Body of pancreas (tissue), 4 donors: ENCODE measurements around the gene C5. TPM values are rescaled to one million over a fixed set of nuclear protein-coding genes. Genes with fewer than 3 reads are reported as not detected.

ENCODE experiments used
- ATAC-seq: fragments of 150-250 bp; one replicate; pipeline ENCODE4 v1.9.1; 2016
- DNase-seq, 4 donors: peaks; one replicate each; pipeline ENCODE4 v3.0.0-alpha.2; 2019
- H3K27ac ChIP-seq, 4 donors: fragments of 200-600 bp; sonication (generic); 1 replicate in 3 of 4; 2 replicates in 1 of 4; pipeline versions ENCODE4 v1.5.1 to v1.6.1; 2016 to 2019; ENCODE audit warnings: mild to moderate bottlenecking in 1 of 4, mixed read lengths in 1 of 4, moderate library complexity in 1 of 4
- H3K27me3 ChIP-seq, 2 donors: fragments of 200-600 bp; sonication (generic); one replicate each; pipeline ENCODE4 v1.6.0; 2016; ENCODE audit warnings: mild to moderate bottlenecking in 1 of 2
- H3K36me3 ChIP-seq, 2 donors: fragments of 200-600 bp; sonication (generic); replicated peaks in 1 of 2; 2 replicates each; pipeline ENCODE4 v1.5.1; 2016; ENCODE audit warnings: low read depth in 2 of 2; ENCODE audit not compliant: insufficient read depth in 1 of 2
- H3K4me1 ChIP-seq: fragments of 200-600 bp; sonication (generic); one replicate; pipeline ENCODE4 v1.6.0; 2016
- H3K4me3 ChIP-seq, 2 donors: fragments of 200-600 bp; sonication (generic); 1 replicate in 1 of 2; 2 replicates in 1 of 2; pipeline ENCODE4 v1.5.1; 2016 to 2019
- H3K9me3 ChIP-seq, 3 donors: fragments of 200-600 bp; sonication (generic); 1 replicate in 2 of 3; 2 replicates in 1 of 3; pipeline ENCODE4 v1.5.1; 2016
- CTCF ChIP-seq, 7 experiments: fragments of 450-650 bp in 4 of 7; fragments of 200-600 bp in 3 of 7; sonication (generic) in 3 of 7; IDR thresholded peaks; one replicate each; pipeline ENCODE4 v1.5.1; 2016 to 2019; ENCODE audit warnings: antibody characterized with exemption in 7 of 7
- POLR2A ChIP-seq, 3 donors: fragments of 450-650 bp; IDR thresholded peaks; one replicate each; pipeline ENCODE4 v1.6.1; 2016; ENCODE audit warnings: antibody characterized with exemption in 3 of 3, mild to moderate bottlenecking in 2 of 3
- WGBS, 2 donors: methylation state at CpG; one replicate each; pipeline ENCODE4 v1.1.5; 2017; 5-methylcytosine and 5-hydroxymethylcytosine counted together
- intact Hi-C: fragments of 100-400 bp; cut with DNase I; formaldehyde crosslinking; loops from one replicate; pipeline ENCODE4 v1.15.1; 2023
- total RNA-seq, 2 donors: library from RNA; depleted of rRNA; stranded (reverse); fragments of >200 nt; gene quantifications; one replicate each; pipeline ENCODE4 v1.1.0, GENCODE V29; 2016

The C5 gene
- total RNA-seq, 2 donors from 2014 or later = 7.3 to 16.1 TPM

- WGBS, 2 donors = 91 to 93% methylated on average over 3 of the region's 3 CpGs
- intact Hi-C loops = loop anchor here (10.0 kb wide), 1 partner anchor 74 kb away; the partner anchor contains the start of gene C5
- TF ChIP-seq POLR2A (IDR thresholded peaks at IDR 0.05) (no peak), CTCF (IDR thresholded peaks at IDR 0.05) (no peak)
Measured at GRCh38 chr9:120980951-120981350, 69.1 kb downstream of the C5 start.

DNA sequence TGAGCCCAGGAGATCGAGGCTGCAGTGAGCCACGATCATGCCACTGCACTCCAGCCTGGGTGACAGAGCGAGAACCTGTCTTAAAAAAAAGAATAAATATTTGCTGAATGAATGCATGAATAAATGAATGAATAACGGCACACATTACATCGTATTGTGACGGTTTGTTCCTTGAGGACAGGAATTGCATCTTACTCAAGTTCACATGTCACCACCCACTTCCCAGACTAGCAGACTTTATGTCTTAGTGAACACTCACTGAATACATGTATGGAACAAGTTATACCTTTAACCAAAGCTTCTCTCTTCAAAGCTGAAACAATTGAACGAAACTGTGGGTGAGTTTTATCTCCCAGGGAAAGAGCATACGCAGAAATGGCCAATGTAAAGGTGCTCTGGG is 70.3 kb downstream of the C5 start:
- Histone ChIP-seq H3K9me3 (no peaks in the 10 kb centered on the region), H3K36me3 (peaks cover 0 to 2% of the 10 kb centered on the region in 2 donors), H3K27me3 (no peaks in the 10 kb centered on the region), H3K27ac (no peak overlapping the region), H3K4me1 (no peaks in the 10 kb centered on the region), H3K4me3 (no peak overlapping the region)
- ATAC-seq (no peak), DNase-seq (no peak)
- WGBS, 2 donors = 87 to 88% methylated on average over 8 of the region's 8 CpGs
- intact Hi-C loops = loop anchor here (10.0 kb wide), 2 partner anchors 65 to 75 kb away; partner anchors contain the start of gene C5
- no peak for TF ChIP-seq CTCF (IDR thresholded peaks at IDR 0.05)
- TF ChIP-seq POLR2A (IDR thresholded peaks at IDR 0.05) = no peak

More at GRCh38 chr9:120980951-120981350, 69.1 kb downstream of the C5 start:
- no peaks in the 10 kb centered on the region for H3K27me3 ChIP-seq
- no peaks in the 10 kb centered on the region for H3K4me1 ChIP-seq
- DNase-seq = no peak
- no peak overlapping the region for H3K4me3 ChIP-seq
- no peak for ATAC-seq
- H3K27ac ChIP-seq = no peak overlapping the region
- H3K9me3 ChIP-seq = no peaks in the 10 kb centered on the region
- H3K36me3 ChIP-seq = peaks cover 0 to 2% of the 10 kb centered on the region in 2 donors

DNA sequence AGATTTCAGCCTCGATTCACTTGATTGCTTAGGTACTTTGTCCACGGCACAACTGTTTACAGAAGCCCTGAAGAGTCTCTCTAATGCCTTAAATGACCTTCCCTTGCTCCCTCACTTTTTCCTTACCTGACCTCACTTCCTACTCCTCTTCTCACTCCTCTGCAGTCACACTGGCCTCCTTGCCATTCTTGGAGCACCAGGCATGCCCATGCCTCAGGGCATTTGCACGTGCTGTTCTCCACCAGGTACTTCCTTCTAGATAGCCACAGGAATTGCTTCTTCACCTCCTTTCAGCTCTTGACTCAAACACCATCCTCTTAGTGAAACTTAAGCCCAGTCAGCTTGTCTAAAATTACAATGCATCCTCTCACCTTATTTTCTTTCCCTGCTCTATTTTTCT is 71.1 kb downstream of the C5 start:
- no peaks in the 10 kb centered on the region for H3K4me1 ChIP-seq
- no peaks in the 10 kb centered on the region for H3K27me3 ChIP-seq
- no peak overlapping the region for H3K4me3 ChIP-seq
- intact Hi-C loops = loop anchor here (10.0 kb wide), 1 partner anchor 64 kb away; no protein-coding TSS in a partner anchor
- H3K27ac ChIP-seq = no peak overlapping the region
- no peak for ATAC-seq
- peaks cover 0 to 2% of the 10 kb centered on the region in 2 donors for H3K36me3 ChIP-seq
- DNase-seq = no peak
- TF ChIP-seq CTCF (IDR thresholded peaks at IDR 0.05) (no peak), POLR2A (IDR thresholded peaks at IDR 0.05) (no peak)
- 85 to 93% methylated on average over 3 of the region's 3 CpGs for WGBS, 2 donors
- H3K9me3 ChIP-seq = no peaks in the 10 kb centered on the region

- H3K4me3 ChIP-seq = no peak overlapping the region
- WGBS, 2 donors = 0 to 91% methylated on average over 1 of the region's 1 CpG
- intact Hi-C loops = loop anchor here (10.0 kb wide), 1 partner anchor 63 kb away; no protein-coding TSS in a partner anchor
- no peaks in the 10 kb centered on the region for H3K4me1 ChIP-seq
- H3K36me3 ChIP-seq = peaks cover 0 to 2% of the 10 kb centered on the region in 2 donors
- ATAC-seq (no peak), DNase-seq (no peak)
- no peak overlapping the region for H3K27ac ChIP-seq
- H3K9me3 ChIP-seq = no peaks in the 10 kb centered on the region
- TF ChIP-seq CTCF (IDR thresholded peaks at IDR 0.05) (no peak), POLR2A (IDR thresholded peaks at IDR 0.05) (no peak)
- H3K27me3 ChIP-seq = no peaks in the 10 kb centered on the region
Measured at GRCh38 chr9:120977321-120977720, 72.8 kb downstream of the C5 start.

DNA sequence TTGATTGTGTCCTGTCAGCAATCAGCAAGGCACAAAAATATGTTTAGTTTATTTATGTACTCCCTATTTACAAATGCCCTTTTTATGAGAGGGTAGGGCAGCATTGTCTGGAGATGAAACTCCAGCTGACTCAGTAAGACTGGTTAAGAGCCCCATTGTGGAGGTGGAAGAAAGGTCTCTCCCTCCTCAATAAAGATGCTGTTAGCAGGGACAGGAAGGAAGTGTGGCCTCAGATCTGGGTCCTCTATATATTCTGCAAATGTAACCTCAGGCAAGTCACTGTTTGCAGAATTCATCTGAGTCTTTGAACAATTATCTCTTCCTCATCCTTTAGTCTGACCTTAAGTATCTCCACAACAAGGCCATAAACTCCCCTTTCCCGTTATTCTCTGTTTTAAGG is 75.2 kb downstream of the C5 start:
- H3K9me3 ChIP-seq = no peaks in the 10 kb centered on the region
- H3K27ac ChIP-seq = no peak overlapping the region
- no peaks in the 10 kb centered on the region for H3K27me3 ChIP-seq
- no peak for DNase-seq
- no peak for TF ChIP-seq POLR2A (IDR thresholded peaks at IDR 0.05)
- no peak for TF ChIP-seq CTCF (IDR thresholded peaks at IDR 0.05)
- H3K36me3 ChIP-seq = peaks cover 0 to 2% of the 10 kb centered on the region in 2 donors
- H3K4me1 ChIP-seq = no peaks in the 10 kb centered on the region
- H3K4me3 ChIP-seq = no peak overlapping the region
- intact Hi-C loops = loop anchor here (10.0 kb wide), 1 partner anchor 60 kb away; no protein-coding TSS in a partner anchor
- WGBS, 2 donors = 79 to 91% methylated on average over 1 of the region's 1 CpG
- no peak for ATAC-seq
